ENCODE results near the gene HEXIM1. TPM values are rescaled to one million over a fixed set of nuclear protein-coding genes. Genes with fewer than 3 reads are reported as not detected.

The HEXIM1 gene
- total RNA-seq, 1 experiment from 2014 or later, result 29.6 TPM

- ChIA-PET CTCF (interaction anchor here (1.1 to 3.8 kb wide), 3 partner anchors 20 to 44 kb away, joined by 6 to 21 read pairs (median 7); partner anchors contain the start of gene ACBD4), POLR2A (no interaction called here)
- Mint-ChIP-seq H3K4me3 (no peak overlapping the region), H3K27me3 (ENCODE audit: low read depth) (no peaks in the 10 kb centered on the region), H3K9me3 (no peaks in the 10 kb centered on the region), H3K27ac (no peak overlapping the region), H3K36me3 (no peaks in the 10 kb centered on the region), H3K4me1 (peaks cover 6% of the 10 kb centered on the region)
- DNase-seq (ENCODE audit: low spot score) (no peak), ATAC-seq (no peak)
- TF ChIP-seq PRRX2 (CRISPR knock-in tag; IDR thresholded peaks at IDR 0.05) (no peak), E2F4 (CRISPR knock-in tag; IDR thresholded peaks at IDR 0.05; ENCODE audit: borderline replicate concordance, low read depth) (no peak), TP53 (CRISPR knock-in tag; IDR thresholded peaks at IDR 0.05) (no peak), FOXP1 (CRISPR knock-in tag; IDR thresholded peaks at IDR 0.05; ENCODE audit: borderline replicate concordance) (no peak), ZNF671 (CRISPR knock-in tag; IDR thresholded peaks at IDR 0.05) (no peak), KAT7 (CRISPR knock-in tag; IDR thresholded peaks at IDR 0.05; ENCODE audit: borderline replicate concordance) (no peak), JAZF1 (CRISPR knock-in tag; IDR thresholded peaks at IDR 0.05) (no peak), GTF2I (CRISPR knock-in tag; conservative IDR thresholded peaks at IDR 0.05) (no peak), MXD4 (CRISPR knock-in tag; IDR thresholded peaks at IDR 0.05; ENCODE audit: borderline replicate concordance) (no peak), CTCF (IDR thresholded peaks at IDR 0.05) (no peak), RORB (CRISPR knock-in tag; IDR thresholded peaks at IDR 0.05) (no peak), HMGA2 (CRISPR knock-in tag; IDR thresholded peaks at IDR 0.05) (no peak), PRDM15 (CRISPR knock-in tag; IDR thresholded peaks at IDR 0.05) (no peak), IRF2 (CRISPR knock-in tag; IDR thresholded peaks at IDR 0.05; ENCODE audit: borderline replicate concordance, low read depth) (no peak), ARID4B (CRISPR knock-in tag; IDR thresholded peaks at IDR 0.05; ENCODE audit: borderline replicate concordance) (no peak)
Measured at GRCh38 chr17:45177563-45177962, 29.3 kb downstream of the HEXIM1 start.

- ChIA-PET POLR2A (interaction anchor here (1.1 kb wide), 1 partner anchor 23 kb away, joined by 4 read pairs; the partner anchor contains the start of gene HEXIM2), CTCF (interaction anchor here (1.0 to 3.0 kb wide), 6 partner anchors 13 to 49 kb away, joined by 3 to 15 read pairs (median 4); partner anchors contain the start of gene ACBD4)
- no peaks in the 10 kb centered on the region for H3K9me3 Mint-ChIP-seq
- H3K36me3 Mint-ChIP-seq, result no peaks in the 10 kb centered on the region
- DNase-seq (ENCODE audit: low spot score) (no peak), ATAC-seq (no peak)
- H3K4me3 Mint-ChIP-seq, result no peak overlapping the region
- TF ChIP-seq USF1 (CRISPR knock-in tag; IDR thresholded peaks at IDR 0.05), result no peak
- no peak for TF ChIP-seq CREB1 (CRISPR knock-in tag; IDR thresholded peaks at IDR 0.05)
- no peak for TF ChIP-seq ATF2 (CRISPR knock-in tag; IDR thresholded peaks at IDR 0.05; ENCODE audit: borderline replicate concordance, low read depth)
- TF ChIP-seq ZNF219 (CRISPR knock-in tag; IDR thresholded peaks at IDR 0.05; ENCODE audit: borderline replicate concordance), result no peak
- no peak for TF ChIP-seq CTCF (IDR thresholded peaks at IDR 0.05)
- no peak for TF ChIP-seq ZNF232 (CRISPR knock-in tag; IDR thresholded peaks at IDR 0.05)
- TF ChIP-seq IRF2 (CRISPR knock-in tag; IDR thresholded peaks at IDR 0.05; ENCODE audit: borderline replicate concordance, low read depth), result no peak
- no peaks in the 10 kb centered on the region for H3K27me3 Mint-ChIP-seq (ENCODE audit: low read depth)
- H3K4me1 Mint-ChIP-seq, result no peaks in the 10 kb centered on the region
- H3K27ac Mint-ChIP-seq, result no peak overlapping the region; the same call in 1 of the 2 replicates
Measured at GRCh38 chr17:45184144-45184543, 35.9 kb downstream of the HEXIM1 start.
